Endothelial cell of umbilical vein (primary cell): ENCODE measurements around the gene TSPAN5. TPM values are rescaled to one million over a fixed set of nuclear protein-coding genes. Genes with fewer than 3 reads are reported as not detected.

Experiments
- BruUV-seq: library from RNA; stranded (reverse); fragments of 400-500 nt; replicated peaks from 2 replicates; lab custom pipeline; 2021; lab: Mats Ljungman, UMichigan
- CTCF ChIA-PET: fragments of 300-600, 350-600 bp; sonication (Branson Sonifier 250); formaldehyde crosslinking; loops from one replicate; lab custom pipeline; 2021; ENCODE audit warnings: antibody characterized with exemption, inconsistent platforms; lab: Charles Lee
- POLR2A ChIA-PET: fragments of 300-600, 350-600 bp; sonication (Branson Sonifier 250); formaldehyde crosslinking; loops from one replicate; lab custom pipeline; 2021; ENCODE audit warnings: antibody characterized with exemption, inconsistent platforms; lab: Charles Lee
- DNase-seq: peaks from one replicate; pipeline ENCODE4 v3.0.0-alpha.2; 2011; ENCODE audit warnings: low read depth, low spot score
- FAIRE-seq: peaks from 2 replicates; lab custom pipeline; 2011; peaks lifted over from hg19 to GRCh38; lab: Jason Lieb, UNC
- H2AFZ ChIP-seq: 2 replicates; pipeline ENCODE4 v1.6.0; 2012; ENCODE audit warnings: low read depth, low read length, control low read depth, inconsistent platforms
- H3K27ac ChIP-seq: 2 replicates; pipeline ENCODE4 v1.5.1; 2011; ENCODE audit warnings: low read depth, mild to moderate bottlenecking, control low read depth, low read length, moderate library complexity; ENCODE audit not compliant: insufficient read depth
- H3K27me3 ChIP-seq, 2 experiments: 2 replicates each; pipeline versions ENCODE4 v1.6.0 to v1.6.1; 2011; ENCODE audit warnings: low read length in 2 of 2, mixed read lengths in 1 of 2; ENCODE audit not compliant: control insufficient read depth in 2 of 2, insufficient read depth in 2 of 2
- H3K36me3 ChIP-seq, 2 experiments: 2 replicates in 1 of 2; 3 replicates in 1 of 2; pipeline ENCODE4 v1.5.1; 2011; ENCODE audit warnings: low read length in 2 of 2, mild to moderate bottlenecking in 1 of 2, moderate library complexity in 1 of 2; ENCODE audit not compliant: control insufficient read depth in 2 of 2, insufficient read depth in 2 of 2; ENCODE audit errors: extremely low read depth in 1 of 2
- H3K4me1 ChIP-seq: 3 replicates; pipeline ENCODE4 v1.5.1; 2011; ENCODE audit warnings: mild to moderate bottlenecking, low read length; ENCODE audit not compliant: control insufficient read depth, insufficient read depth; ENCODE audit errors: extremely low read depth
- H3K4me2 ChIP-seq: 2 replicates; pipeline ENCODE4 v1.6.1; 2011; ENCODE audit warnings: low read length, control low read depth, mixed read lengths; ENCODE audit not compliant: insufficient read depth
- H3K4me3 ChIP-seq, 3 experiments: fragments of 200-600 bp in 1 of 3; sonication (generic), shearing (Covaris generic) in 1 of 3; replicated peaks in 1 of 3; 2 replicates each; pipeline ENCODE4 v1.5.1; 2011 to 2016; ENCODE audit warnings: control low read depth in 3 of 3, low read length in 3 of 3, mild to moderate bottlenecking in 2 of 3, inconsistent platforms in 1 of 3, low read depth in 1 of 3, moderate library complexity in 1 of 3; ENCODE audit not compliant: insufficient read depth in 1 of 3
- H3K79me2 ChIP-seq: 2 replicates; pipeline ENCODE4 v1.6.0; 2012; ENCODE audit warnings: low read length, inconsistent platforms; ENCODE audit not compliant: control insufficient read depth, insufficient read depth
- H3K9ac ChIP-seq: replicated peaks from 2 replicates; pipeline ENCODE3; 2011; ENCODE audit warnings: low read length, control low read depth; ENCODE audit not compliant: insufficient read depth; ENCODE audit errors: extremely low read depth
- H3K9me1 ChIP-seq: replicated peaks from 3 replicates; pipeline ENCODE4 v1.6.0; 2011; ENCODE audit warnings: mild to moderate bottlenecking, low read length; ENCODE audit not compliant: control insufficient read depth, insufficient read depth; ENCODE audit errors: extremely low read depth
- H3K9me3 ChIP-seq: replicated peaks from 2 replicates; pipeline ENCODE4 v1.5.1; 2012; ENCODE audit warnings: low read length, inconsistent platforms; ENCODE audit not compliant: control insufficient read depth, insufficient read depth
- H4K20me1 ChIP-seq: replicated peaks from 2 replicates; pipeline ENCODE3; 2011; ENCODE audit warnings: mild to moderate bottlenecking, low read length; ENCODE audit not compliant: control insufficient read depth, insufficient read depth; ENCODE audit errors: extremely low read depth
- CTCF ChIP-seq, 2 donors: IDR thresholded peaks; 1 replicate in 1 of 2; 2 replicates in 1 of 2; pipeline ENCODE4 v1.5.1; 2011; ENCODE audit warnings: low read length in 2 of 2, mild to moderate bottlenecking in 2 of 2, moderate library complexity in 2 of 2, control low read depth in 1 of 2, inconsistent platforms in 1 of 2, low read depth in 1 of 2; ENCODE audit not compliant: insufficient read depth in 1 of 2; ENCODE audit errors: extremely low read depth in 1 of 2
- EZH2 ChIP-seq: IDR thresholded peaks from 2 replicates; pipeline ENCODE4 v1.6.1; 2012; ENCODE audit warnings: borderline replicate concordance, low read depth, mild to moderate bottlenecking, moderate library complexity, low read length, inconsistent platforms; ENCODE audit not compliant: severe bottlenecking
- FOS ChIP-seq: IDR thresholded peaks from 2 replicates; pipeline ENCODE4 v1.6.1; 2011; ENCODE audit warnings: mild to moderate bottlenecking, low read length, moderate library complexity, borderline replicate concordance; ENCODE audit not compliant: insufficient read depth
- GATA2 ChIP-seq: IDR thresholded peaks from 2 replicates; pipeline ENCODE4 v1.7.0; 2011; ENCODE audit warnings: low read depth, mild to moderate bottlenecking, moderate library complexity, mixed read lengths, low read length; ENCODE audit not compliant: insufficient read length, insufficient read depth
- JUN ChIP-seq: IDR thresholded peaks from 2 replicates; pipeline ENCODE4 v1.6.1; 2011; ENCODE audit warnings: borderline replicate concordance, low read depth; ENCODE audit not compliant: insufficient read length, insufficient read depth
- MYC ChIP-seq: IDR thresholded peaks from one replicate; pipeline ENCODE4 v1.6.1; 2011; ENCODE audit warnings: mild to moderate bottlenecking, low read depth, low read length
- POLR2A ChIP-seq: IDR thresholded peaks from 2 replicates; pipeline ENCODE4 v1.6.1; 2012; ENCODE audit warnings: low read depth, mild to moderate bottlenecking, control low read depth, low read length
- POLR2AphosphoS5 ChIP-seq: IDR thresholded peaks from 2 replicates; pipeline ENCODE4 v1.6.1; 2012; ENCODE audit warnings: low read depth, mild to moderate bottlenecking, control low read depth, low read length, moderate library complexity; ENCODE audit not compliant: insufficient read depth
- dilution Hi-C: fragments of 300-500 bp; cut with MboI; formaldehyde crosslinking; loops from one replicate; pipeline ENCODE4 v1.15.0; 2019; ENCODE audit warnings: low sequenced_read_pairs; ENCODE audit not compliant: extremely low pct_ligation_motif_present
- intact Hi-C: fragments of 100-400 bp; cut with micrococcal nuclease; formaldehyde crosslinking; loops from one replicate; pipeline ENCODE4 v1.10.0; 2022
- polyA plus RNA-seq, 4 experiments: library from polyadenylated mRNA; depleted of rRNA in 3 of 4; stranded (reverse) in 3 of 4; unstranded in 1 of 4; fragments of >200 nt; gene quantifications; 2 replicates each; pipeline versions ENCODE4 v1.2.1 to v1.2.3, GENCODE V29; 2011 to 2012; ENCODE audit warnings: missing spikeins in 1 of 4
- total RNA-seq: library from RNA; stranded (reverse); gene quantifications from 2 replicates; pipeline ENCODE4 v1.2.3, GENCODE V29; 2021
- TF ChIP-seq, protein P1 (sequence below): IDR thresholded peaks from 2 replicates; pipeline ENCODE4 v1.6.1; 2011; ENCODE audit not compliant: insufficient read depth, insufficient read length

Gene TSPAN5
- total and polyA plus RNA-seq, 2 donors (not counting 3 experiments of a cell fraction or from before 2014, with no cell fraction given), result 45.1 to 50.2 TPM

DNA sequence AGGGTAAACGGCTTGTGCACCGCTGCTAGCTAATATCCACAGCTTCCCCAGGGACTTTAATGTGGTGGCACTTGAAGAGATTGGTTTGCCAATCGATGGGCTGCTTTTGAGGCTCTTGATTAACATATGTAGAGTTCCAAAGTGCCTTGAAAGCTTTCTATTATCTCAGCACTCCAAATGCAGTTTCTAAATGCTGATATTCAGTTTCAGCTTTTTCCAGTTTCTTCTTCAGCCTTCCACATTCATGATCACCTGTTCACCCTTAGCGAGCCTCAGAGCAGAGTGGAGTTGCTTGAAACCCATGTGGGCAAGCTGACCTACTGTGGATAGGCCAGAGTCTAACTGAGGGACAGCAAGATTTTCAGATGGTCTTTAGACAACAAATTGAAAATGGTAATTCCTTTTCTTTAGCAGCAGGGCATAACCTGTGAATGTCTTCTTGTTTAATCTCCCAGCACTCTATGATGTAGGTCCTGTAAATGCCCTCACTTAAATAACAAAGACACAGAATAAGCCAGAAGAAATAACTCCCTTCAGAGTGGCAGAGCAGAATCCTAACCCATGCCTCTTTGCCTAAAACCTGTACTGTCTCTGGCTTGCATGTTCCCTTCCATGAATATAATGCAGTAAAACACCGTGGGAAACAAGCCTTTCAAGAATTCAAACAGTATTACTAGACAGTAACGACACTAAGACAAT lies 99.8 kb downstream of the TSPAN5 start:
- H3K27me3 ChIP-seq, result no peaks in the 10 kb centered on the region
- no peaks in the 10 kb centered on the region for H4K20me1 ChIP-seq
- H3K36me3 ChIP-seq, result no peaks in the 10 kb centered on the region
- no peak overlapping the region for H3K27ac ChIP-seq
- POLR2A ChIA-PET, result no interaction called here
- H3K4me3 ChIP-seq, result no peak overlapping the region
- no peak overlapping the region for H3K4me2 ChIP-seq
- peaks cover 41% of the 10 kb centered on the region for H3K79me2 ChIP-seq
- H3K4me1 ChIP-seq, result peaks cover 17% of the 10 kb centered on the region
- no peak overlapping the region for H2AFZ ChIP-seq
- no peak overlapping the region for H3K9ac ChIP-seq
- H3K9me1 ChIP-seq, result no peaks in the 10 kb centered on the region
- intact Hi-C loops, result no loop called here
- CTCF ChIA-PET, result no interaction called here
- BruUV-seq, result no TSS peak
- DNase-seq, result no peak
- dilution Hi-C loops, result no loop called here
- no peak for FAIRE-seq
- TF ChIP-seq EZH2 (no peak), MYC (no peak), FOS (no peak), JUN (no peak), GATA2 (no peak), CTCF (IDR thresholded peaks at IDR 0.05; ENCODE audit: extremely low read depth in 1 of 2, insufficient read depth in 1 of 2, low read depth in 1 of 2, low read length in 2 of 2) (no peak), POLR2AphosphoS5 (no peak), POLR2A (no peak)
- TF ChIP-seq, protein P1, sequence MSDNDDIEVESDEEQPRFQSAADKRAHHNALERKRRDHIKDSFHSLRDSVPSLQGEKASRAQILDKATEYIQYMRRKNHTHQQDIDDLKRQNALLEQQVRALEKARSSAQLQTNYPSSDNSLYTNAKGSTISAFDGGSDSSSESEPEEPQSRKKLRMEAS, result no peak
- H3K9me3 ChIP-seq, result no peaks in the 10 kb centered on the region
